Suprapubic skin (tissue), 4 donors: ENCODE results near the gene CYSLTR2.

Experiments used
- EP300 ChIP-seq: sonication (generic); formaldehyde crosslinking; IDR thresholded peaks from one replicate; pipeline ENCODE4 v1.6.1; 2017; ENCODE audit warnings: antibody characterized with exemption
- POLR2A ChIP-seq, 2 donors: fragments of 450-650 bp; IDR thresholded peaks; one replicate each; pipeline ENCODE4 v1.6.1; 2017; ENCODE audit warnings: antibody characterized with exemption in 2 of 2, mild to moderate bottlenecking in 2 of 2, moderate library complexity in 2 of 2
- POLR2AphosphoS5 ChIP-seq, 3 donors: sonication (generic); formaldehyde crosslinking; IDR thresholded peaks; one replicate each; pipeline ENCODE4 v1.6.1; 2017; ENCODE audit warnings: antibody characterized with exemption in 3 of 3
- TF ChIP-seq, protein P1 (sequence below), 2 donors: fragments of 200-600 bp in 1 of 2; fragments of 450-650 bp in 1 of 2; sonication (generic) in 1 of 2; IDR thresholded peaks; one replicate each; pipeline ENCODE4 v1.5.1; 2016 to 2019; ENCODE audit warnings: antibody characterized with exemption in 2 of 2, mild to moderate bottlenecking in 1 of 2, moderate library complexity in 1 of 2

DNA sequence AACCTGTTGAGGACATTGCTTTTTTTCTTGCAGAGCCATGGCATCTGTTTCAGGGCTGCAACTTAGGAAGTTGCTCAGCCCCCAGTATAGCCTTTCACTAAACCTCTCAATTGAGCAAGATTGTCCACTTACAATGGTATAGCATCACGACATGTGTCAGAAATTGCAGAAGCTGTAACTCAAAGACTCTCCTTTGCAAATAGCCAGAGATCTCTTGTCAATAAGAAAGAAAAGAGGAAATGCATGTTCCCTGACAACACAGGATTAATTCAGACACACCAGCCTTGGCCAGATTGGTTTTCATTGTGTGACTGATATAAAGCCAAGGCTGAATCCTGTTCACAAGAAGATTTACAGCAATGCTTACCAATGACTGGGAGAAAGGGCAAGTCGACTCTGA is 38.7 kb upstream of the CYSLTR2 start:
- TF ChIP-seq POLR2A (IDR thresholded peaks at IDR 0.05) (no peak), EP300 (no peak), POLR2AphosphoS5 (IDR thresholded peaks at IDR 0.05) (no peak)
- TF ChIP-seq, protein P1, sequence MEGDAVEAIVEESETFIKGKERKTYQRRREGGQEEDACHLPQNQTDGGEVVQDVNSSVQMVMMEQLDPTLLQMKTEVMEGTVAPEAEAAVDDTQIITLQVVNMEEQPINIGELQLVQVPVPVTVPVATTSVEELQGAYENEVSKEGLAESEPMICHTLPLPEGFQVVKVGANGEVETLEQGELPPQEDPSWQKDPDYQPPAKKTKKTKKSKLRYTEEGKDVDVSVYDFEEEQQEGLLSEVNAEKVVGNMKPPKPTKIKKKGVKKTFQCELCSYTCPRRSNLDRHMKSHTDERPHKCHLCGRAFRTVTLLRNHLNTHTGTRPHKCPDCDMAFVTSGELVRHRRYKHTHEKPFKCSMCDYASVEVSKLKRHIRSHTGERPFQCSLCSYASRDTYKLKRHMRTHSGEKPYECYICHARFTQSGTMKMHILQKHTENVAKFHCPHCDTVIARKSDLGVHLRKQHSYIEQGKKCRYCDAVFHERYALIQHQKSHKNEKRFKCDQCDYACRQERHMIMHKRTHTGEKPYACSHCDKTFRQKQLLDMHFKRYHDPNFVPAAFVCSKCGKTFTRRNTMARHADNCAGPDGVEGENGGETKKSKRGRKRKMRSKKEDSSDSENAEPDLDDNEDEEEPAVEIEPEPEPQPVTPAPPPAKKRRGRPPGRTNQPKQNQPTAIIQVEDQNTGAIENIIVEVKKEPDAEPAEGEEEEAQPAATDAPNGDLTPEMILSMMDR (IDR thresholded peaks at IDR 0.05) = no peak
